Hepatic stellate cell (primary cell): ENCODE measurements around the gene ACER1.
A peak's percentile ranks its signal among the peaks of the same experiment; 100 is the strongest.

Source experiments
- DNase-seq: peaks from one replicate; pipeline ENCODE4 v3.0.0; 2011; ENCODE audit warnings: low spot score

ACER1 gene

DNA sequence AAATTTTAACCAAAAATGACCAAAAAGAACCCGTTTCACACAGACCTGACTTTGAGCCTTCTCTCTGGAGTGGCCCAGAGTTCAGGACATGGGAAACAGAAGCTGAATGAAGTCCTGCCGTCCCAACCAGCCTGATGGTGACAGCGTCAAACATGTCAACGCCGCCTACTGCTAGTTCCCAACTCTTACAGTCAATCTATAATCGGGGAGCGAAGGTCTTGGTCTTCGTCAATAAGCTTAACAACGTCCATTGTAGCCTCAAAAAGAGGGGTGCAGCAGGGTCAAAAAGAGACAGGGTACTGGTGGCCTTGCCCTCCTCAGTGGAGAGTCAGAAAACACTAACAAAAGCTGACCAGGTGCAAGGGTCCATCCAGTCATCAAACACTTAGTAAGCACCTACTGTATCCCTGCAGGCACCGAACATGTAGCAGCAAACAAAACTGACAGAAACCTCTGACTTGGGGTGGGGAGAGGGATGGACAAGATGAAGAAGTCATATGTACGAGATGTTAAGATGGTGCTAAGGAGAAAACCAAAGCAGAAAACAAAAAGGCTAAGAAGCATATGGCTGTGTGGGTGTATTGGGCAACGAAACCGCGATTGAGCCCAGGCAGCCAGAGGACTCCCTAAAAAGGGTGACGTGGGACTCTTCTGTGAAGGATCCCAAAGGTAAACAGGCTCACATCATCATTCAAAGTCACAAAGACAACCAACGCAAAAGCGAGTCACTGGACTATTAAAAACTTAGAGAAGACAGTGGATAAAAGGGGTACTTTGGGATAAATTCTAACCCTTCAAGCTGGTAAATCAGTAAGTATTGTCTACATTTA is 65.6 kb downstream of the ACER1 start:
- DNase-seq = no peak

- DNase-seq = no peak
These were observed 68.6 kb downstream of the ACER1 start for GRCh38 chr19:6264803-6265202.

GRCh38 chr19:6263735-6264444 is 69.5 kb downstream of the ACER1 start:
- no peak for DNase-seq

- DNase-seq = no peak
These were observed 70.1 kb downstream of the ACER1 start for GRCh38 chr19:6263306-6263705.

GRCh38 chr19:6262519-6262918 is 70.9 kb downstream of the ACER1 start:
- DNase-seq = no peak

- no peak for DNase-seq
These were observed 71.5 kb downstream of the ACER1 start for GRCh38 chr19:6261883-6262282.

DNA sequence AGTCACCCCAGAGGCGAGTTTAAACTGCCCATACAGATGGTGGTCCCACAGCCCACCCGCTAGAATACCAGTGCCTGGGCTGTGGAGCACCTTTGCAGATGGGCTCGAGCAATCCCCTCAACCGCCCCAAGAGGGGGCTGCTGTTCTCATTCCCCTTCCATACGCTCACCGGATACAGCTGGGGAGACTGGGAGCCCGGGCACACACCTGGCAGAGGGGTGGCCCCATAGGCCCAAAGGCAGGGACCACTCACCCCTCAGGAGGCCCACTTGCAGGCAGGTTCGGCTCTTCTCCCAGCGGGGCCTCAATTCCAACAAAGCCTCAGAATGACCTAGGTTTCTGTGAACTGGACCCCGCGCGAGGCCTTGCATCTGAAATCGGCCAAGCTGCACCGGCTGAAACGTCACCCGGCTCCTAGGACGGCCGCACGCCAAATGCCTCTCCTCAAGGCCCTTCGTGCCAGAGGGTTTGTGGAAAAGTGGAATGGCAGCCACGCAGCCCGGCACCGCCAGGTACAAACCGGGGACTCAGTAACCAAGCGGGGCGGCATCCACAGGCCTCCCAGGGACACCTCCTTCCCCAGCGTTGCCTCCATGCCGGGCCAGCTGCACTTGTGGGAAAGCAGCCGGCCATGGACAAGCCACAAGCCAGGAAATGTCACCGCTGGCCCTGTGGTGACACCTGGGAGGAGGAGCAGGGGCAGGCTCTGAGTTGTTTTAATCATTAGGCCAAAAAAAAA is 72.3 kb downstream of the ACER1 start:
- peak; percentile 37 for DNase-seq

- DNase-seq = no peak
These were observed 73.0 kb downstream of the ACER1 start for GRCh38 chr19:6260376-6260775.

GRCh38 chr19:6259312-6259861 is 74.0 kb downstream of the ACER1 start:
- DNase-seq = peak; percentile 67

GRCh38 chr19:6258812-6259311 is 74.5 kb downstream of the ACER1 start:
- no peak for DNase-seq
